ENCODE data around the gene SAMD4A.

DNA sequence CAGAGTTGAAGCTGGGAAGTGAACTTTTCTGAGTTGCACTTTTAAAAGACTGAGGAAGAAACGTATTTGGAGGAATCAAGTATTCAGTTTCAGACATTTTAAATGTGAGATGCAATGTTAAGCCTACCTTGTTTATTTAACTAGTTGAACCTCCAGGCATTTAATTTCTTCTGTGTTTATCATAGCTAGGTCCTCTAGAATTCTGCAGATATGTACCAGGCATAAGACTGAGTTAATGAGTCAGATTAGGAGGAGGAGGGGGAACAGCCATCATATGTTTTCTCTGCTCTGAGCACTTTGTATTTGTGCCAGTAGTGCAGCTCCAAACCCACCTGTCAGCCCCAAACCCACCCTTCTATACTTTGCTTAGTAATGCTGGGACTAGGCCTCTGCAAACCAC, 16.4 kb upstream of the SAMD4A start:
- TF ChIP-seq, protein P1, sequence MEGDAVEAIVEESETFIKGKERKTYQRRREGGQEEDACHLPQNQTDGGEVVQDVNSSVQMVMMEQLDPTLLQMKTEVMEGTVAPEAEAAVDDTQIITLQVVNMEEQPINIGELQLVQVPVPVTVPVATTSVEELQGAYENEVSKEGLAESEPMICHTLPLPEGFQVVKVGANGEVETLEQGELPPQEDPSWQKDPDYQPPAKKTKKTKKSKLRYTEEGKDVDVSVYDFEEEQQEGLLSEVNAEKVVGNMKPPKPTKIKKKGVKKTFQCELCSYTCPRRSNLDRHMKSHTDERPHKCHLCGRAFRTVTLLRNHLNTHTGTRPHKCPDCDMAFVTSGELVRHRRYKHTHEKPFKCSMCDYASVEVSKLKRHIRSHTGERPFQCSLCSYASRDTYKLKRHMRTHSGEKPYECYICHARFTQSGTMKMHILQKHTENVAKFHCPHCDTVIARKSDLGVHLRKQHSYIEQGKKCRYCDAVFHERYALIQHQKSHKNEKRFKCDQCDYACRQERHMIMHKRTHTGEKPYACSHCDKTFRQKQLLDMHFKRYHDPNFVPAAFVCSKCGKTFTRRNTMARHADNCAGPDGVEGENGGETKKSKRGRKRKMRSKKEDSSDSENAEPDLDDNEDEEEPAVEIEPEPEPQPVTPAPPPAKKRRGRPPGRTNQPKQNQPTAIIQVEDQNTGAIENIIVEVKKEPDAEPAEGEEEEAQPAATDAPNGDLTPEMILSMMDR (conservative IDR thresholded peaks at IDR 0.05), result no peak
- TF ChIP-seq ZFX (IDR thresholded peaks at IDR 0.05), result no peak

All from C4-2B (cell line).